Loucy (cell line): Measurements from ENCODE around the gene KAZALD1.

ENCODE experiments used
- CTCF ChIP-seq: fragments of 200-600 bp; sonication (generic); conservative IDR thresholded peaks from 2 replicates; pipeline ENCODE4 v1.5.1; 2014; ENCODE audit warnings: mild to moderate bottlenecking, antibody characterized with exemption, low read length
- EZH2phosphoT487 ChIP-seq: fragments of 200-600 bp; IDR thresholded peaks from 2 replicates; pipeline ENCODE4 v1.6.1; 2018; ENCODE audit warnings: antibody characterized with exemption, mild to moderate bottlenecking, moderate library complexity, borderline replicate concordance

GRCh38 chr10:101110856-101111523 lies 49.2 kb downstream of the KAZALD1 start:
- TF ChIP-seq CTCF: no peak
- no peak for TF ChIP-seq EZH2phosphoT487
